GM12892 (cell line): ENCODE measurements around the gene NOM1.

ENCODE experiments used
- POLR2A ChIP-seq: IDR thresholded peaks from 2 replicates; pipeline ENCODE4 v1.6.1; 2011; ENCODE audit warnings: low read depth, low read length, control low read depth
- TAF1 ChIP-seq: IDR thresholded peaks from 2 replicates; pipeline ENCODE4 v1.6.1; 2011; ENCODE audit warnings: low read depth, mild to moderate bottlenecking, control low read depth, low read length, borderline replicate concordance

- no peak for TF ChIP-seq POLR2A
- TF ChIP-seq TAF1 = no peak
Observed at GRCh38 chr7:156985101-156985992, 35.8 kb downstream of the NOM1 start.
